Activated CD8-positive, alpha-beta memory T cell treated with anti-CD3 and anti-CD28 coated beads for 48 hours (primary cell): ENCODE data around the gene CASP2.
A peak's percentile ranks its signal among the peaks of the same experiment; 100 is the strongest.

Source experiments
- DNase-seq, 3 experiments: peaks; one replicate each; pipeline ENCODE4 v3.0.0-alpha.2; 2020; ENCODE audit warnings: low read depth in 2 of 3, low spot score in 2 of 3

Gene CASP2

GRCh38 chr7:143295870-143296269 lies 7.7 kb downstream of the CASP2 start:
- DNase-seq, result no peak

- DNase-seq, result no peak
Measured at GRCh38 chr7:143296686-143297085, 8.5 kb downstream of the CASP2 start.

DNA sequence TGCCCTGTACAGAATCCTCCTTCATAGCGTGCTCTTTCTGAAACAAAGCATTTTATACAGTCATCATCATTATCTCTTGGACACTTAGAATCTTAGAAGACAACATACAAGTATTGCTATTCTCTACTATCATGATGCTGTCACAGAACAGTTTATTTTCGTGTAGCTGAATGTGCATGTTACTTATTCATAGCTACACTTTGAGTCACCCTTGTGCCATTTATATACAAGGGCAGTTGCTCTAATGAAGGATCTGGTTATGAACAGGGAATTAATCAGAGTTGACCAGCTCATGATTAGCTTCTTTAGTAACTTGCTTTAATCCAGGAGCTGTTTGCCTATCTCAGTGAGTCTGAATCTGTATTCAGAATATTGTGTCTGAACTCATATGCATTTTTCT lies 11.2 kb downstream of the CASP2 start:
- DNase-seq, result no peak

DNA sequence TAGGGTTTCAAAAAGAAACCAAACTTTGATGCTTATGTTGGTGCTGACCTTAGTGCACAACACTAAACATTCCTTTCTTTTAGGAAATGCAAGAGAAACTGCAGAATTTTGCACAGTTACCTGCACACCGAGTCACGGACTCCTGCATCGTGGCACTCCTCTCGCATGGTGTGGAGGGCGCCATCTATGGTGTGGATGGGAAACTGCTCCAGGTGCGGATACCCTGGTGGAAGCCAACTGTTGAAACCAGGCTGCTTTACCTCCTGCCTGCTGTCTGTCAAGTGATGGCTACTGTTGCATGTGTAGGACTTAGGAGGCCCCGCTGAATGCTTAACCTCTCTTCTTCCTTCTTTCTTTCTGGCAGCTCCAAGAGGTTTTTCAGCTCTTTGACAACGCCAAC lies 11.7 kb downstream of the CASP2 start:
- DNase-seq, result no peak

DNA sequence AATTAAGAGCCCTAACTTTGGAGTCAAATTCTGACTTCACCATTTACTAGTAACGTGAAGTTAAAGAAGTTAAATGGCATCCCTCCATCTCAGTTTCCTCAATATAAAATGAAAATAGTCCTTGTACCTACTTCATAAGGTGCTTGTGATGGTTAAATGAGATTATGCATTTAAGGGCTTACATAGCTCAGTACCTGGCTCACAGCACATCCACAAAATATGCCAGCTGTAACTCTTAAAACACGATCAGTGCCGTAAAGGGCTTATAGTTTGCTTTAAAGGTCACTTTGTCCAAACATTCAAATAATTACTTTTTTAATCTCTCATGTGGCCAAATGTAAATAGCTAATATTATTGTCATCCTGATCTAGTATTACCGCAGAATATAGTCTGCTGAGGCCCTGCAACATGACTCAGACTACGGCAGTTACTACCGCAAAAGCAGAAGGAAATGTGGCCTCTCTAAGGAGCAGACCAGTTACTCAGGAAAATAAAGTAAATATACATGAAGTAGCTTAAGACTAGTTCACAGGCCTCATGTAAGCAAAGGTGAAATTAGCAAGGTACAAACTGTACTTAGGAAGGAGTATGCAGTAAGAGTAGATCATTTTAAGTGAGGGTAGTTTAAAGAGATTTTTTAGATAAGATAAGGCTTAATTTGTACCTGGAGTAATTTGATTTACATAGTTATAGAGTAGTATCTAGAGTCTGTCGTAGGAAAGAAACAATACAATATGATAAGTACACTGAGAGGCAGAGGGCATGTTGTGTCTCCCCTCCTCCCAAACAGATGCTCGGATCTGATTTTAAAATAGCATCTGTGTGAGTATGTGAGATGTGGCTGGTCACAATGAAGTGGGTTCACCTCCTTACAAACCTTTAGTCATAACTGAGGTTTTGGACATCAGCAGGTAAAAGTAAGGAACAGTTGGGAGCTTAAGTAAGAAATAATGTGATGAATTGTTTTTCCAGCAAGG lies 13.1 kb downstream of the CASP2 start:
- no peak for DNase-seq

- no peak for DNase-seq
Measured at GRCh38 chr7:143303733-143304132, 15.6 kb downstream of the CASP2 start.

DNA sequence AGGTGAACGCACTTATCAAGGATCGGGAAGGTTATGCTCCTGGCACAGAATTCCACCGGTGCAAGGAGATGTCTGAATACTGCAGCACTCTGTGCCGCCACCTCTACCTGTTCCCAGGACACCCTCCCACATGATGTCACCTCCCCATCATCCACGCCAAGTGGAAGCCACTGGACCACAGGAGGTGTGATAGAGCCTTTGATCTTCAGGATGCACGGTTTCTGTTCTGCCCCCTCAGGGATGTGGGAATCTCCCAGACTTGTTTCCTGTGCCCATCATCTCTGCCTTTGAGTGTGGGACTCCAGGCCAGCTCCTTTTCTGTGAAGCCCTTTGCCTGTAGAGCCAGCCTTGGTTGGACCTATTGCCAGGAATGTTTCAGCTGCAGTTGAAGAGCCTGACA lies 16.8 kb downstream of the CASP2 start:
- DNase-seq, result no peak

DNA sequence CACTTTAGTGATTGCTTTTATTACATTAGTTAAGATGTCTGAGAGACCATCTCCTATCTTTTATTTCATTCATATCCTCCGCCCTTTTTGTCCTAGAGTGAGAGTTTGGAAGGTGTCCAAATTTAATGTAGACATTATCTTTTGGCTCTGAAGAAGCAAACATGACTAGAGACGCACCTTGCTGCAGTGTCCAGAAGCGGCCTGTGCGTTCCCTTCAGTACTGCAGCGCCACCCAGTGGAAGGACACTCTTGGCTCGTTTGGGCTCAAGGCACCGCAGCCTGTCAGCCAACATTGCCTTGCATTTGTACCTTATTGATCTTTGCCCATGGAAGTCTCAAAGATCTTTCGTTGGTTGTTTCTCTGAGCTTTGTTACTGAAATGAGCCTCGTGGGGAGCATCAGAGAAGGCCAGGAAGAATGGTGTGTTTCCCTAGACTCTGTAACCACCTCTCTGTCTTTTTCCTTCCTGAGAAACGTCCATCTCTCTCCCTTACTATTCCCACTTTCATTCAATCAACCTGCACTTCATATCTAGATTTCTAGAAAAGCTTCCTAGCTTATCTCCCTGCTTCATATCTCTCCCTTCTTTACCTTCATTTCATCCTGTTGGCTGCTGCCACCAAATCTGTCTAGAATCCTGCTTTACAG lies 17.4 kb downstream of the CASP2 start:
- peak in 2 of 3 experiments; percentile 43 to 55 for DNase-seq

DNA sequence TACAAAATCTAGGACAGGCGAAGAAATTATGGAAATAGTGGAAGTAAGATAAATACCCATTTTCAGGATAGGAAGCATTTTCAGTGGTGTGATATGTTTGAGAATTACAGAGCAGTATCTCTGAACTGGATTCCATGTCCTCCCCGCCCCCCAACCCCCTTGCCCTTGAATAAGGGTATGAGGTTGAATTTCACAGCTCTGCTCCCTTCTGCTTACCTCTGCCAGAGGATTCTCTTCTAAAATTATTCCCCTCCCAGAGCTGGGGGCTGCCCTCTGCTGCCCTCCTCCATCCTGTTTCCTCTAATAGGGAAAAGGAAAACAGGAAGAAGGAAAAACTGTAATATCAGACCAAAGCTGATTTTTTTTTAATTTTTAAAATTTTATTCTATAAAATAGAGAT lies 20.5 kb downstream of the CASP2 start:
- DNase-seq, result no peak

DNA sequence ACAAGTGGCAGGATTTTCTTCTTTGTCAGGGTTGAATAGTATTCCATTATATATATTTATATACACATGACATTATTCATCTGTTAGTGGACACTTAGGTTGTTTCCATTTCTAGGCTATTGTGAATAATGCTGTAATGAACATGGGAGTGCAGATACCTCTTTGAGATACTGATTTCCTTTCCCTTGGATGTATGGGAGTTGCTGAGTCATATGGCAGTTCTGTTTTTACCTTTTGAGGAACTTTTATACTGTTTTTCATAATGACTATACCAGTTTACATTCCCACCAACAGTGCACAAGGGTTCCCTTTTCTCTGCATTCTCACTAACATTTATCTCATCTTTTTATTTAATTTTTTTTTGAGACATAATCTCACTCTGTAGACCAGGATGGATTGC lies 26.0 kb downstream of the CASP2 start:
- no peak for DNase-seq

GRCh38 chr7:143315776-143316175 lies 27.6 kb downstream of the CASP2 start, which contains the start of gene CLCN1:
Gene CLCN1, plus strand, starts transcription at chr7:143316111. Its CDS starts 102 bp downstream, at chr7:143316213.
- no peak for DNase-seq

GRCh38 chr7:143316492-143316891 lies 28.3 kb downstream of the CASP2 start:
- DNase-seq, result no peak

GRCh38 chr7:143318661-143319060 lies 30.5 kb downstream of the CASP2 start:
- no peak for DNase-seq

GRCh38 chr7:143320620-143321019 lies 32.5 kb downstream of the CASP2 start:
- no peak for DNase-seq

GRCh38 chr7:143321242-143321641 lies 33.1 kb downstream of the CASP2 start:
- no peak for DNase-seq

- no peak for DNase-seq
Measured at GRCh38 chr7:143321734-143322133, 33.6 kb downstream of the CASP2 start.

DNA sequence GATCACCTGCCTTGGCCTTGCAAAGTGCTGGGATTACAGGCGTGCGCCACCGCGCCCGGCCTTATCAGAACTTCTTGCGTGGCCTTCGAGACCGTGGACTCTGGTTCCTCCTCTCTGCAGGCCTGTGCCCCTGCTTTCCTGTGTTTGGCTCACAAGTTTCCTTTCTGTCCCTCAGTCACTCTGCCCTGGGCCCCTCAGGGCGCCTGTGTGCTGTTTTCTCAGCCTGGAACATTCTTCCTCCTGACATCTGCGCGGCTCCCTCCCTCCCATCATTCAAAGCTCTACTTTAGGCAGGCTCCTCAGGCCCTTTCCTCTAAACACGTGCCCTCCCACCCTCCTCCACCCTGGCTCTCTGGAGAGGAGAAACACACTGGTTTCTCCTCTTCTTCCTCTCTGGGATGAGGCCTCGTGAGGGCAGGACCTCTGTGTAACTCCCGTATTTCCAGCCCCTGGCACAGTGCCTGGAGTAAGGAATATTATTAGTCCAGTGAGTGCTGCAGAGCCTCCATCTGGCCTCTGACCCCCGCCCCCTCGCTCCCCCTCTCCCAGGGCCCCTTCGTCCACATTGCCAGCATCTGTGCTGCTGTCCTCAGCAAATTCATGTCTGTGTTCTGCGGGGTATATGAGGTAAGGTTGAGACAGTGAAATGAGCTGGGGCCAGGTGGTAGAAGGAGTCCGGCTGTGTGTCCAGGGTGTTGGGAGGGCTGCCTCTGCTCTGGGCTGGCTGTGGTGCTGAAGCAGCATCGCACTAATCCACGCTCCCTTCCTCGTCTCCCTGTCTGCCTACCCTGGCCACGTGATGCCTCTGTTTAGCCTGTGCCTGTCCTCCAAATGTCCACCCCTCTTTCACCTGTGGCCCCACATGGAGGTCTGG lies 34.8 kb downstream of the CASP2 start:
- no peak for DNase-seq

DNA sequence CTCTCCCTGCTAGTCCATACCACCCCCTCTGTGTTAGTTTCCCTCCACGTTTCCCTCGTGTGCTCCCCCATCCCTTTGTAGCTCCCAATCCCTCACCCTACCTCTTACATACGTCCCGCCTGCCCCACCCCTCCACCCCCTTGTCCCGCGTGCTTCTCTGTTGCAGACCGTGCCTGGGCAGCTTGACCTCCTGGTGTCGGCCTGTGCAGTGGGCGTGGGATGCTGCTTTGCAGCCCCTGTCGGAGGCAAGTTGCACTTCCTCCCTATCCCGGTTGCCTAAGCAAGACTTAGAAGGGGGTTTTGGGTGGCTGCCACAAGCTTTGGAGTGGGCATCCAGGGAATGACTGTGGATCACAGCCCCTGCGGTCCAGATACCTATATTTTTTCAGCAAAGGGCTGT lies 35.5 kb downstream of the CASP2 start:
- DNase-seq, result no peak

- DNase-seq, result no peak
Measured at GRCh38 chr7:143325240-143325639, 37.1 kb downstream of the CASP2 start.

DNA sequence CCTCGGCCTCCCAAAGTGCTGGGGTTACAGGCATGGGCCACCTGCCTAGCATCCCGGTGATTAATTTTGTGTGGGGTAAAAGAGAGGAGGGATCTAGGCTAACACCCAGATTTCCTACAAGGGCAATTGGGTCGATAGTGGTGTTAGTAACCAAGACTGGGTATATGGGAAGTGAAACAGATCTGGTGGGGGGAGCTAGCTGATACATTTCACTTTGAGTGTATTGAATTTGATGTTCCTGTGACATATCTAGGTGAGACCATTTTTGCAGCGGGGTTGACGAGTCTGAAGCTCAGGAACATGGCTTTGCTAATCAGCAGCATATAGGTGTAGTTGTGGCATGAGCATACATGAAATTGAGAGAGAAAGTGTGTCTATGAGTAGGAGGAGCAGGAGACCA lies 39.8 kb downstream of the CASP2 start:
- no peak for DNase-seq

DNA sequence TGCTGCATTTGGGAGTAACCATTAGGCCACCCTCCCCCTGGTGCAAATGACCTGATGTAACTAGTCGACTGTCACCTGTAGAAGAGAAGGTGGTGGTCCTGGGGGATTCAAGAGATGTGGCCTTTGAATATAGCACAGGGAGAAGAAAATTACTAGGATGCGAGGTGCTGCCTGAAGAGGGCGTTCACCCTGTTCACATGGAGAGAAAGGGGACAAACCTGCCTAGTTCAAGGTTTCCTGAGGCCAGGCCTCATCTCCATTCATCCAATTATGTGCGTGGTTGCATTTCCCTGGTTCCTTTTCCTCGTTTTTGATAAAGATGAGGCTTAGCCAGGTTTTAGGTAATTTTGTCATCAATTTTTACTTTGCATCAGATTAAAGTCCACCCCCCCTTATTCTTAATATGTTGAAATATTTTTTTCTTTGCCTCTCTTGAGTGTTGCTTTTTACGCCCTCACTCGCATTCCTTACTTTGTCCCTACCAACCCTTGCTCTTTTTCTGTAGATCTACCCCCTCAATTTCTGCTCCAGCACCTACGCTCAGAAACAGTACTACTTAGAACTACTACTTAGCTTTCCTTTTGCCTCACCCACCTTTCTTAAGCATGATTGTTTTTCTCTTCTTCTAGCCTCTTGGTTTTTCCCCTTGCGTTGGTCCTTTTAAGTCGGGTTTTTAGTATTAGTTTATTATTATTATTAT lies 41.5 kb downstream of the CASP2 start:
- no peak for DNase-seq
